HL-60 (cell line): ENCODE measurements around the gene TRPC4AP.

Experiments
- GABPA ChIP-seq: IDR thresholded peaks from 2 replicates; pipeline ENCODE4 v1.6.1; 2012; ENCODE audit warnings: low read depth
- POLR2AphosphoS5 ChIP-seq: IDR thresholded peaks from 2 replicates; pipeline ENCODE4 v1.6.1; 2012; ENCODE audit warnings: low read depth
- SPI1 ChIP-seq: IDR thresholded peaks from 2 replicates; pipeline ENCODE4 v1.6.1; 2012; ENCODE audit warnings: low read depth, mild to moderate bottlenecking, borderline replicate concordance
- TF ChIP-seq, protein P1 (sequence below): IDR thresholded peaks from one replicate; pipeline ENCODE4 v1.5.1; 2011; ENCODE audit warnings: low read length, control low read depth, inconsistent platforms; ENCODE audit not compliant: insufficient read depth
- TF ChIP-seq, protein P2 (sequence below): IDR thresholded peaks from 2 replicates; pipeline ENCODE4 v1.6.1; 2012; ENCODE audit warnings: low read depth; ENCODE audit not compliant: insufficient replicate concordance

DNA sequence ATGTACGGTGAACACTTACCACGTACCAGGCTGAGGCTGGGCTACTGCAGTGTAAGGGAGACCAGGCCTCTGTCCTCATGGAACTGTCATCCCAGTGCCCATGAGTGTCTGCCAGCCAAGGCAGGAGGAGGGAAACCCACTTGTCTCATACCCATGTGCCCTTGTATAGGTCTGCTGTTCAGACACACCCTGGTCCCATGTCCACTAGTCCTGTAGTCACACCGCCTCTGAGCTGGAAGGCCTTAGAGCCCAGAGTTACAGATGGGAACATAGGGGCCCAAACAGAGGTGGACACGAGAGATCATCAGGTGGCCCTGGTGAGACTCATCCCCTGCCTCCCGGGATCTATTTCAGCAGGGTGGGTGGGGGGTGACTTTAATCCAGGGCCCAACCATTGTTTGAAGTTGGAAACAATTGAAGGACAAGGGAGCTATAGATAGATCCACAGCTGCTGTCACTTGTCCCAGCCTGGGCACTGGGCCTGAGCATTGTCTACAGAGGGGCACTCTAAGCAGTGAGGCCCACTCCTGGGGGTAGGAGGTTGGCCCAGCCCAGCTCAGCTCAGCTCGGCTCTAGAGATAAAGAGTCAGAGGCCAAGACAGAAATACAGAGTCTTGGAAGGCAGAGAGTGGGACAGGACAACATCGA, 122.3 kb downstream of the TRPC4AP start:
- TF ChIP-seq, protein P1, sequence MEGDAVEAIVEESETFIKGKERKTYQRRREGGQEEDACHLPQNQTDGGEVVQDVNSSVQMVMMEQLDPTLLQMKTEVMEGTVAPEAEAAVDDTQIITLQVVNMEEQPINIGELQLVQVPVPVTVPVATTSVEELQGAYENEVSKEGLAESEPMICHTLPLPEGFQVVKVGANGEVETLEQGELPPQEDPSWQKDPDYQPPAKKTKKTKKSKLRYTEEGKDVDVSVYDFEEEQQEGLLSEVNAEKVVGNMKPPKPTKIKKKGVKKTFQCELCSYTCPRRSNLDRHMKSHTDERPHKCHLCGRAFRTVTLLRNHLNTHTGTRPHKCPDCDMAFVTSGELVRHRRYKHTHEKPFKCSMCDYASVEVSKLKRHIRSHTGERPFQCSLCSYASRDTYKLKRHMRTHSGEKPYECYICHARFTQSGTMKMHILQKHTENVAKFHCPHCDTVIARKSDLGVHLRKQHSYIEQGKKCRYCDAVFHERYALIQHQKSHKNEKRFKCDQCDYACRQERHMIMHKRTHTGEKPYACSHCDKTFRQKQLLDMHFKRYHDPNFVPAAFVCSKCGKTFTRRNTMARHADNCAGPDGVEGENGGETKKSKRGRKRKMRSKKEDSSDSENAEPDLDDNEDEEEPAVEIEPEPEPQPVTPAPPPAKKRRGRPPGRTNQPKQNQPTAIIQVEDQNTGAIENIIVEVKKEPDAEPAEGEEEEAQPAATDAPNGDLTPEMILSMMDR, result no peak
- no peak for TF ChIP-seq POLR2AphosphoS5
- TF ChIP-seq, protein P2, sequence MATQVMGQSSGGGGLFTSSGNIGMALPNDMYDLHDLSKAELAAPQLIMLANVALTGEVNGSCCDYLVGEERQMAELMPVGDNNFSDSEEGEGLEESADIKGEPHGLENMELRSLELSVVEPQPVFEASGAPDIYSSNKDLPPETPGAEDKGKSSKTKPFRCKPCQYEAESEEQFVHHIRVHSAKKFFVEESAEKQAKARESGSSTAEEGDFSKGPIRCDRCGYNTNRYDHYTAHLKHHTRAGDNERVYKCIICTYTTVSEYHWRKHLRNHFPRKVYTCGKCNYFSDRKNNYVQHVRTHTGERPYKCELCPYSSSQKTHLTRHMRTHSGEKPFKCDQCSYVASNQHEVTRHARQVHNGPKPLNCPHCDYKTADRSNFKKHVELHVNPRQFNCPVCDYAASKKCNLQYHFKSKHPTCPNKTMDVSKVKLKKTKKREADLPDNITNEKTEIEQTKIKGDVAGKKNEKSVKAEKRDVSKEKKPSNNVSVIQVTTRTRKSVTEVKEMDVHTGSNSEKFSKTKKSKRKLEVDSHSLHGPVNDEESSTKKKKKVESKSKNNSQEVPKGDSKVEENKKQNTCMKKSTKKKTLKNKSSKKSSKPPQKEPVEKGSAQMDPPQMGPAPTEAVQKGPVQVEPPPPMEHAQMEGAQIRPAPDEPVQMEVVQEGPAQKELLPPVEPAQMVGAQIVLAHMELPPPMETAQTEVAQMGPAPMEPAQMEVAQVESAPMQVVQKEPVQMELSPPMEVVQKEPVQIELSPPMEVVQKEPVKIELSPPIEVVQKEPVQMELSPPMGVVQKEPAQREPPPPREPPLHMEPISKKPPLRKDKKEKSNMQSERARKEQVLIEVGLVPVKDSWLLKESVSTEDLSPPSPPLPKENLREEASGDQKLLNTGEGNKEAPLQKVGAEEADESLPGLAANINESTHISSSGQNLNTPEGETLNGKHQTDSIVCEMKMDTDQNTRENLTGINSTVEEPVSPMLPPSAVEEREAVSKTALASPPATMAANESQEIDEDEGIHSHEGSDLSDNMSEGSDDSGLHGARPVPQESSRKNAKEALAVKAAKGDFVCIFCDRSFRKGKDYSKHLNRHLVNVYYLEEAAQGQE, result no peak
- TF ChIP-seq GABPA, result no peak
- TF ChIP-seq SPI1, result no peak
